Ishikawa (cell line): Measurements from ENCODE around the gene NEURL1.

Experiments
- CREB1 ChIP-seq: IDR thresholded peaks from 2 replicates; pipeline ENCODE4 v1.6.1; 2012; ENCODE audit warnings: low read depth
- EGR1 ChIP-seq: IDR thresholded peaks from 2 replicates; pipeline ENCODE4 v1.6.1; 2012
- EP300 ChIP-seq: IDR thresholded peaks from 2 replicates; pipeline ENCODE4 v1.6.1; 2012; ENCODE audit warnings: borderline replicate concordance
- FOXM1 ChIP-seq: IDR thresholded peaks from 2 replicates; pipeline ENCODE4 v1.6.1; 2012; ENCODE audit warnings: low read depth, borderline replicate concordance
- MAX ChIP-seq: IDR thresholded peaks from 2 replicates; pipeline ENCODE4 v1.6.1; 2012
- RAD21 ChIP-seq: IDR thresholded peaks from 2 replicates; pipeline ENCODE4 v1.6.1; 2012; ENCODE audit warnings: low read depth
- TAF1 ChIP-seq: IDR thresholded peaks from 2 replicates; pipeline ENCODE4 v1.6.1; 2012; ENCODE audit warnings: low read depth, mild to moderate bottlenecking
- USF1 ChIP-seq: IDR thresholded peaks from 2 replicates; pipeline ENCODE4 v1.6.1; 2012

DNA sequence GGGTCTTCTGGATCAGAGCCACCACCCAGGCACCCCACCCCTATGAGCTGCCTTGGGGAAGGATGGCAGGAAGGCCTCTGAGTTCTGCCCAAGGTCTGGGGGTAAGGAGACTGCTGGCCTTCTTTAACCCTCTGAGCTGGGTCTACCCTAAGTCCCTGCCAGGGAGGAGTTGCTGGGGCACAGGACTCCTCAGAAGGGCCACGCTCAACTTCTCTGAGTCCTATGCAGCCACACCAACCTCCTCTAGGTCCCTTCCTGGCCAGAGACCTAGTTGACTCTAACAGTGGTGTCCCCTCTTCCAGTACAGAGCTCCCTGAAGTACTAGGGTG is 2.6 kb upstream of the NEURL1 start:
- TF ChIP-seq MAX (no peak), EGR1 (no peak), FOXM1 (no peak), TAF1 (no peak), USF1 (no peak), RAD21 (no peak), EP300 (no peak), CREB1 (no peak)
